K562 (cell line): ENCODE results near the gene CAPRIN1. TPM values are rescaled to one million over a fixed set of nuclear protein-coding genes. Genes with fewer than 3 reads are reported as not detected.

Experiments
- ATAC-seq: fragments of 200-7000 bp; cut with Tn5 transposase; 3 replicates; pipeline ENCODE4 v1.9.1; 2020; ENCODE audit warnings: moderate library complexity
- BruUV-seq: library from RNA; stranded (reverse); fragments of 400-500 nt; replicated peaks from 2 replicates; lab custom pipeline; 2021; lab: Mats Ljungman, UMichigan
- CTCF ChIA-PET: fragments of 300-600 bp; formaldehyde crosslinking; extraction: SDS; loops from one replicate; lab custom pipeline; 2021; ENCODE audit warnings: low intra/inter-chr PET ratio; lab: Yijun Ruan, JAX
- POLR2A ChIA-PET: fragments of 300-600, 350-650 bp; sonication (Branson Sonifier 250); formaldehyde crosslinking; extraction: SDS; loops from one replicate; lab custom pipeline; 2021; ENCODE audit warnings: antibody characterized with exemption, inconsistent platforms; lab: Yijun Ruan, JAX
- DNase-seq, 4 experiments: peaks; one replicate each; pipeline versions ENCODE4 v3.0.0 to v3.0.0-alpha.2; 2011 to 2018; ENCODE audit warnings: low spot score in 3 of 4, mixed read lengths in 3 of 4; ENCODE audit errors: extremely low read depth in 1 of 4
- FAIRE-seq: peaks from 2 replicates; lab custom pipeline; 2011; peaks lifted over from hg19 to GRCh38; lab: Jason Lieb, UNC
- H2AFZ ChIP-seq: 2 replicates; pipeline ENCODE4 v1.6.0; 2011; ENCODE audit warnings: low read depth, low read length, control low read depth, inconsistent platforms
- H3K27ac ChIP-seq: fragments of 200-600 bp; 3 replicates; pipeline ENCODE4 v1.8.0; 2011; ENCODE audit warnings: low read depth, mild to moderate bottlenecking, control low read depth, inconsistent platforms, low read length, moderate library complexity, mixed read lengths; ENCODE audit errors: extremely low read depth
- H3K27me3 ChIP-seq, 2 experiments: fragments of 300-600 bp in 1 of 2; 2 replicates in 1 of 2; 3 replicates in 1 of 2; pipeline versions ENCODE4 v1.6.0 to v1.8.0; 2011; ENCODE audit warnings: inconsistent platforms in 2 of 2, low read length in 2 of 2, mild to moderate bottlenecking in 1 of 2, mixed read lengths in 1 of 2, moderate library complexity in 1 of 2; ENCODE audit not compliant: control insufficient read depth in 2 of 2, insufficient read depth in 2 of 2
- H3K36me3 ChIP-seq: fragments of 300-600 bp; 3 replicates; pipeline ENCODE4 v1.8.0; 2011; ENCODE audit warnings: mild to moderate bottlenecking, low read length, inconsistent platforms; ENCODE audit not compliant: control insufficient read depth, insufficient read depth
- H3K4me1 ChIP-seq, 2 experiments: fragments of 200-600 bp in 1 of 2; replicated peaks in 1 of 2; 2 replicates in 1 of 2; 3 replicates in 1 of 2; pipeline versions ENCODE4 v1.5.1 to v1.8.0; 2011; ENCODE audit warnings: inconsistent platforms in 2 of 2, low read length in 2 of 2, mild to moderate bottlenecking in 1 of 2, mixed read lengths in 1 of 2, moderate library complexity in 1 of 2; ENCODE audit not compliant: control insufficient read depth in 2 of 2, insufficient read depth in 2 of 2
- H3K4me2 ChIP-seq: 2 replicates; pipeline ENCODE4 v1.6.1; 2011; ENCODE audit warnings: low read length, control low read depth, inconsistent platforms, mixed read lengths; ENCODE audit not compliant: insufficient read depth
- H3K4me3 ChIP-seq: fragments of 200-600 bp; sonication (generic), shearing (Covaris generic); 2 replicates; pipeline ENCODE4 v1.5.1; 2016; ENCODE audit warnings: control low read depth, inconsistent platforms
- H3K79me2 ChIP-seq: fragments of 200-600 bp; 3 replicates; pipeline ENCODE4 v1.8.0; 2011; ENCODE audit warnings: low read length, inconsistent platforms; ENCODE audit not compliant: control insufficient read depth, insufficient read depth
- H3K9ac ChIP-seq, 2 experiments: 2 replicates each; pipeline versions ENCODE4 v1.6.0 to v1.6.1; 2011; ENCODE audit warnings: low read depth in 2 of 2, low read length in 2 of 2, control low read depth in 1 of 2, inconsistent platforms in 1 of 2, mild to moderate bottlenecking in 1 of 2, mixed read lengths in 1 of 2; ENCODE audit not compliant: insufficient read depth in 1 of 2
- H3K9me1 ChIP-seq: one replicate; pipeline ENCODE4 v1.6.0; 2011; ENCODE audit warnings: inconsistent platforms, mild to moderate bottlenecking, low read length, moderate library complexity; ENCODE audit not compliant: control insufficient read depth, insufficient read depth
- H3K9me3 ChIP-seq: replicated peaks from 2 replicates; pipeline ENCODE4 v1.5.1; 2011; ENCODE audit warnings: low read depth, low read length, inconsistent platforms; ENCODE audit not compliant: control insufficient read depth, insufficient read depth
- H4K20me1 ChIP-seq: replicated peaks from 2 replicates; pipeline ENCODE4 v1.6.1; 2011; ENCODE audit warnings: low read length, inconsistent platforms, mixed read lengths; ENCODE audit not compliant: control insufficient read depth, insufficient read depth
- MEF2D ChIP-seq: conservative IDR thresholded peaks from 2 replicates; pipeline ENCODE4 v1.6.1; 2016; ENCODE audit warnings: low read depth, missing genetic modification characterization, missing compliant biosample characterization
- NONO ChIP-seq, 2 experiments: fragments of 200-400 bp in 1 of 2; fragments of 450-650 bp in 1 of 2; formaldehyde crosslinking in 1 of 2; IDR thresholded peaks; 2 replicates each; pipeline ENCODE4 v1.6.1; 2017; ENCODE audit warnings: low read depth in 2 of 2, mild to moderate bottlenecking in 2 of 2, moderate library complexity in 2 of 2, low read length in 1 of 2
- RBM25 ChIP-seq: fragments of 200-400 bp; formaldehyde crosslinking; IDR thresholded peaks from 2 replicates; pipeline ENCODE4 v1.6.1; 2018; ENCODE audit warnings: low read length, low read depth, moderate library complexity; ENCODE audit not compliant: severe bottlenecking
- STAT5B ChIP-seq: fragments of 250-450 bp; sonication (Bioruptor Pico); IDR thresholded peaks from 2 replicates; pipeline ENCODE4 v1.8.0; 2021; ENCODE audit warnings: mild to moderate bottlenecking, inconsistent platforms
- ZBTB1 ChIP-seq: sonication (generic); formaldehyde crosslinking; IDR thresholded peaks from 2 replicates; pipeline ENCODE4 v1.8.1; 2023; ENCODE audit warnings: missing genetic modification reagents, low read depth, mild to moderate bottlenecking, borderline replicate concordance
- ZFX ChIP-seq: sonication (generic); formaldehyde crosslinking; IDR thresholded peaks from 2 replicates; pipeline ENCODE4 v1.8.0; 2022; ENCODE audit warnings: mild to moderate bottlenecking, missing genetic modification reagents, moderate library complexity
- WGBS: fragments of 100-300 bp; shearing (Covaris generic); methylation state at CpG from one replicate; pipeline ENCODE4 v1.1.6; 2016; ENCODE audit warnings: low coverage, mixed read lengths; ENCODE audit not compliant: insufficient coverage; ENCODE audit errors: missing lambda C conversion rate; 5-methylcytosine and 5-hydroxymethylcytosine counted together
- in situ Hi-C: fragments of 300-500 bp; cut with MboI; formaldehyde crosslinking; loops from 4 replicates; pipeline ENCODE4 v1.15.0; 2018; ENCODE audit warnings: inconsistent platforms, mixed read lengths
- intact Hi-C: fragments of 100-400 bp; cut with micrococcal nuclease; formaldehyde crosslinking; loops from 2 replicates; pipeline ENCODE4 v1.14.2; 2022
- polyA plus RNA-seq, 8 experiments: library from polyadenylated mRNA; depleted of rRNA in 4 of 8; stranded (reverse) in 5 of 8; unstranded in 3 of 8; fragments of >200 nt; fragmentation: Nextera tagmentation in 2 of 8; fragmentation: Illumina TruSeq in 1 of 8; extraction: Ambion mirVana in 2 of 8; extraction: Trizol in 1 of 8; gene quantifications; 2 replicates each; pipeline versions ENCODE4 v1.2.1 to v1.2.3, GENCODE V29; 2011 to 2014; ENCODE audit warnings: inconsistent platforms in 1 of 8, missing spikeins in 1 of 8
- total RNA-seq, 7 experiments: library from RNA; depleted of rRNA in 6 of 7; stranded (reverse); fragments of >200 nt in 6 of 7; fragmentation: Illumina TruSeq in 2 of 7; extraction: Trizol in 2 of 7; gene quantifications; 2 replicates each; pipeline versions ENCODE4 v1.2.1 to v1.2.3, GENCODE V29; 2011 to 2021; ENCODE audit warnings: low replicate concordance in 1 of 7
- TF ChIP-seq, protein P1 (sequence below): fragments of 250-450 bp; sonication (Bioruptor Pico); IDR thresholded peaks from 2 replicates; pipeline ENCODE4 v1.8.0; 2022; ENCODE audit warnings: moderate library complexity, mild to moderate bottlenecking, inconsistent platforms

The CAPRIN1 gene
- total and polyA plus RNA-seq, 9 of the 15 experiments (the other 6 are each of a cell fraction or from before 2014, with no cell fraction given), result 49.6 to 271 (median 244) TPM

- BruUV-seq, result no TSS peak
- TF ChIP-seq ZFX (CRISPR knock-in tag), result no peak
- TF ChIP-seq, protein P1, sequence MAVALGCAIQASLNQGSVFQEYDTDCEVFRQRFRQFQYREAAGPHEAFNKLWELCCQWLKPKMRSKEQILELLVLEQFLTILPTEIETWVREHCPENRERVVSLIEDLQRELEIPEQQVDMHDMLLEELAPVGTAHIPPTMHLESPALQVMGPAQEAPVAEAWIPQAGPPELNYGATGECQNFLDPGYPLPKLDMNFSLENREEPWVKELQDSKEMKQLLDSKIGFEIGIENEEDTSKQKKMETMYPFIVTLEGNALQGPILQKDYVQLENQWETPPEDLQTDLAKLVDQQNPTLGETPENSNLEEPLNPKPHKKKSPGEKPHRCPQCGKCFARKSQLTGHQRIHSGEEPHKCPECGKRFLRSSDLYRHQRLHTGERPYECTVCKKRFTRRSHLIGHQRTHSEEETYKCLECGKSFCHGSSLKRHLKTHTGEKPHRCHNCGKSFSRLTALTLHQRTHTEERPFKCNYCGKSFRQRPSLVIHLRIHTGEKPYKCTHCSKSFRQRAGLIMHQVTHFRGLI (CRISPR knock-in tag), result no peak
- TF ChIP-seq ZBTB1, result no peak
- no peak for TF ChIP-seq STAT5B (CRISPR knock-in tag)
- H3K27me3 ChIP-seq, result no peaks in the 10 kb centered on the region
- no peak for DNase-seq
- no peaks in the 10 kb centered on the region for H3K79me2 ChIP-seq
- no peaks in the 10 kb centered on the region for H3K36me3 ChIP-seq
- POLR2A ChIA-PET, result no interaction called here
- CTCF ChIA-PET, result no interaction called here
- no peaks in the 10 kb centered on the region for H4K20me1 ChIP-seq
- H3K9me3 ChIP-seq, result no peaks in the 10 kb centered on the region
- FAIRE-seq, result no peak
- H3K4me3 ChIP-seq, result no peak overlapping the region
- no peak overlapping the region for H2AFZ ChIP-seq
- WGBS, result 14% methylated on average over 1 of the region's 1 CpG
- ATAC-seq, result no peak
- no peaks in the 10 kb centered on the region for H3K9me1 ChIP-seq
- no peak overlapping the region for H3K9ac ChIP-seq
- in situ Hi-C loops, result no loop called here
- no peak overlapping the region for H3K27ac ChIP-seq
- no peak overlapping the region for H3K4me2 ChIP-seq
- intact Hi-C loops, result no loop called here
- peaks cover 2 to 9% of the 10 kb centered on the region in 2 experiments; a peak in 3 of 5 replicates for H3K4me1 ChIP-seq
Observed at GRCh38 chr11:34030382-34030781, 21.1 kb upstream of the CAPRIN1 start.

DNA sequence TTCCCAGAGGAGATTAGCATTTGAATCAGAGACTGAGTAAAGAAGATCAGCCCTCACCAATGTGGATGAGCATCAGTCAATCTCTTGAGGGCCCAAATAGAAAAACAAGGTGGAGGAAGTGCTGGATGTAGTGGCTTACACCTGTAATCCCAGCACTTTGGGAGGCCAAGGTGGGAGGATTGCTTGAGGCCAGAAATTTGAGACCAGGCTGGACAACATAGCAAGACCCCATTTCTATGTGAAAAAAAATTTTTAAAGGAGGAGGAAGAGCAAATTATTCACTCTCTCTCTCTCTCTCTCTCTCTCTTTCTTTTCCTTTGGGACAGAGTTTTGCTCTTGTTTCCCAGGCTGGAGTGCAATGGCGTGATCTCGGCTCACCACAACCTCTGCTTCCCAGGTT is 18.1 kb upstream of the CAPRIN1 start:
- H3K9me1 ChIP-seq, result no peaks in the 10 kb centered on the region
- in situ Hi-C loops, result no loop called here
- no peak overlapping the region for H3K4me3 ChIP-seq
- POLR2A ChIA-PET, result no interaction called here
- no peak overlapping the region for H3K4me2 ChIP-seq
- no peak overlapping the region for H2AFZ ChIP-seq
- H4K20me1 ChIP-seq, result no peaks in the 10 kb centered on the region
- DNase-seq (no peak), ATAC-seq (no peak), FAIRE-seq (no peak)
- H3K27me3 ChIP-seq, result no peaks in the 10 kb centered on the region
- no peak overlapping the region for H3K27ac ChIP-seq
- no TSS peak for BruUV-seq
- no peaks in the 10 kb centered on the region for H3K79me2 ChIP-seq
- 77% methylated on average over 2 of the region's 2 CpGs for WGBS
- H3K9ac ChIP-seq, result no peak overlapping the region
- CTCF ChIA-PET, result no interaction called here
- intact Hi-C loops, result no loop called here
- H3K4me1 ChIP-seq, result peaks cover 12 to 13% of the 10 kb centered on the region in 2 experiments
- no peaks in the 10 kb centered on the region for H3K36me3 ChIP-seq
- H3K9me3 ChIP-seq, result no peaks in the 10 kb centered on the region
- TF ChIP-seq NONO (IDR thresholded peaks at IDR 0.05; ENCODE audit: low read depth in 2 of 2, low read length in 1 of 2), result no peak
- TF ChIP-seq MEF2D, result no peak
- peak; percentile 70 for TF ChIP-seq RBM25
